IPS DF 6.9 (cell line): ENCODE results near the gene BCR.

Experiments used
- DNase-seq: peaks from one replicate; pipeline ENCODE4 v3.0.0-alpha.2; 2013; ENCODE audit warnings: low read depth, low spot score
- H3K27ac ChIP-seq: one replicate; pipeline ENCODE4 v1.5.1; 2013; ENCODE audit warnings: low read length, control low read depth
- H3K27me3 ChIP-seq: 2 replicates; pipeline ENCODE4 v1.6.1; 2013; ENCODE audit warnings: mild to moderate bottlenecking, low read length; ENCODE audit not compliant: control insufficient read depth, insufficient read depth
- H3K36me3 ChIP-seq: 2 replicates; pipeline ENCODE4 v1.6.1; 2013; ENCODE audit warnings: low read length; ENCODE audit not compliant: control insufficient read depth, insufficient read depth
- H3K4me1 ChIP-seq: 2 replicates; pipeline ENCODE4 v1.6.1; 2013; ENCODE audit warnings: low read length; ENCODE audit not compliant: control insufficient read depth, insufficient read depth
- H3K4me3 ChIP-seq: 2 replicates; pipeline ENCODE4 v1.5.1; 2013; ENCODE audit warnings: mild to moderate bottlenecking, low read length
- H3K9me3 ChIP-seq: 2 replicates; pipeline ENCODE4 v1.6.1; 2013; ENCODE audit warnings: low read length, inconsistent platforms; ENCODE audit not compliant: control insufficient read depth, insufficient read depth
- WGBS: extraction: QIAGEN DNeasy Blood & Tissue Kit; methylation state at CpG from one replicate; pipeline ENCODE4 v1.1.7; 2013; ENCODE audit warnings: mixed read lengths, missing lambda C conversion rate; ENCODE audit not compliant: insufficient read length, insufficient coverage; 5-methylcytosine and 5-hydroxymethylcytosine counted together

Gene BCR

DNA sequence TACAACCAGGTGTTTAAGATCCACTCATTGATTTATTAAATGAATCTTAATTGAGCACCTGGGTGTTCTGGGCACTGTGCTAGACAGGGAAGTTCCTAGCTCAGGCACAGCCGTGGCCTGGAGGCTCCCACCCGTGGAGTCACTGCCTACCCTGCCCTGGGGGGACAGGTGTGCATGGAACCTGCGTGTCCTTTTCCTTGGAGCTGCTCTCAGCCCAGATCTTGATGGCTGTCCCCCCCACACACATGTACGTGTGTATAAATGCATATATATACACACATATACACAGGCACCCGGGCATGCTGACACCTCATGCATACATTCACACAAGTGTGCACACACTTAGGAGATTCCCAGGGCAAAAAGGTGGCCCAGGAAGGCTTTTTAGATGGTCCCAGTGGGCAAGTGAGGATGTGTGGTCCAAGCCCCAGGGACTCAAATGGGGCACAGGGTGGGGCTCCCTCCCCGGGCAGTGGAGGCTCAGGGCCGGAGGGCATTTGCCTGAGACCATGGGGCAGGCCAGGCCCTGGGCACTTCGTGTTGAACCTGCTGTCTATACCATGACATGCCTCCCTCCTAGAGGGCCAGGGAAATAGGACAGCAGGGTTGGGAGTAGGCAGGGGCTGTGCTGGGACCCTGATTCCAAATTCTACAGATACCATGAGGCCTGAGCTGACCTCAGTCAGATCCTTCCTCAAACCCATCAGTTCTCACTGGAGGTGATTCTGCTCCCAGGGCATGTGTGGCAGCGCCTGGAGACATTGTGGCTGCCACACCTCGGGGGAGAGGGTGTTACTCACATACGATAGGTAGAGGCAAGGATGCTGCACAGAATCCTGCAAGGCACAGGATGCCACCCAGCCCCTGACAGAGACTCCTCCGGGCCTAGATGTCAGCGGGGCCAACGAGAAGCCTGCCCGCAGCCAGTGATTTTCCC lies 77.8 kb downstream of the BCR start:
- Histone ChIP-seq H3K36me3 (peaks cover 18% of the 10 kb centered on the region), H3K27ac (no peak overlapping the region), H3K4me3 (no peak overlapping the region), H3K9me3 (no peaks in the 10 kb centered on the region), H3K27me3 (no peaks in the 10 kb centered on the region), H3K4me1 (peaks cover 3% of the 10 kb centered on the region)
- WGBS: no CpG with 5 or more reads among the region's 15 CpGs
- no peak for DNase-seq

DNA sequence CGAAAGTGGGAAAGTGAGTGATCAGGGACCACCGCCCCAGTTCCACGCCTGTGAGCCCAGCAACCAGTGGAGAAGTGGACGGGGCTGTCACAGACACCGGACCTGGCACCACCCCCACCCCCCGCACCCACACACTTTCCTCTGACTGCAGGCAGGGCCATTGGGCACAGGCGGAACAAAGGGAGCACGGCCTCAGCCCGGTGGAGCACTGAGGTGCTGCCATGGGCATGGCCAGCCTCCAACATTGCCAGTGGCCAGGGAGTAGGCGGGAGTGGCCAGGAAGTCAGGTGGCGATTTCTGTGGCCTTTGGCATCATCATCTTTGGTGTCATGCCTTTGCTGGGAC lies 78.5 kb downstream of the BCR start:
- no CpG with 5 or more reads among the region's 11 CpGs for WGBS
- no peak for DNase-seq
- Histone ChIP-seq H3K27ac (no peak overlapping the region), H3K4me1 (peaks cover 3% of the 10 kb centered on the region), H3K27me3 (no peaks in the 10 kb centered on the region), H3K36me3 (peaks cover 20% of the 10 kb centered on the region), H3K9me3 (no peaks in the 10 kb centered on the region), H3K4me3 (no peak overlapping the region)

DNA sequence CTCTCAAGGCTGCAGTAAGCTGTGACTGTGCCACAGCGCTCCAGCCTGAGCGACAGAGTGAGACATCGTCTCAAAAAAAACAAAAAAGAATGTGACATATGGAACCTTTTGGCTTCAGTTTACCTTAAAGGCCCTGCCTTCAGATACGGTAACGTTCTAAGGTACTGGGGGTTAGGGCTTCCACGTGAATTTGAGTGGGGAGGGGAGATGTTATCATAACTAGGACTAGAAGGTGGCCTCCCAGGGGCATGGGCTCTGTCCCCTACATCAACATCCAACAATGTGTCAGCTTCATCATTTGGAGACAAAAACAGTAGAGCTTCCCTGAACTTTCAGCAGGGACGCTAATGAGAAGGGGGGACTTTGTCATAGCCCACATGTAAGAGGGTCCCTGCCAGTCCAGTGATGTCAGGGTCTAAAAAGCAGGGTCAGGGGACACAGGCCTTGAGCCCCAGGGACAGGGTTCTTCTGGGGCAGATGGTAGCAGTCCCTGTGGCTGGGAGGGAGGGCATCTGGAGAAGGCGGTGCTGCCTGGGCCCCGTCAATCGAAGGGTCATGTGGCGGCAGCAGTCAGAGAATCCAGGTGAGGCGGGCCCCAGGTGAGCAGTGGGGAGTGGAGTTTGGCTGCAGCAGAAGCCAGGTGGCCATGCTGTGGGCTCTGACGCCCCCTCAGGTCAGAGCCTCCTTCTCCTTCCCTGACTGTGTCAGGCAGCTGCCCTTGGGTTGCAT lies 79.8 kb downstream of the BCR start:
- no peak overlapping the region for H3K4me3 ChIP-seq
- peaks cover 23% of the 10 kb centered on the region for H3K36me3 ChIP-seq

DNA sequence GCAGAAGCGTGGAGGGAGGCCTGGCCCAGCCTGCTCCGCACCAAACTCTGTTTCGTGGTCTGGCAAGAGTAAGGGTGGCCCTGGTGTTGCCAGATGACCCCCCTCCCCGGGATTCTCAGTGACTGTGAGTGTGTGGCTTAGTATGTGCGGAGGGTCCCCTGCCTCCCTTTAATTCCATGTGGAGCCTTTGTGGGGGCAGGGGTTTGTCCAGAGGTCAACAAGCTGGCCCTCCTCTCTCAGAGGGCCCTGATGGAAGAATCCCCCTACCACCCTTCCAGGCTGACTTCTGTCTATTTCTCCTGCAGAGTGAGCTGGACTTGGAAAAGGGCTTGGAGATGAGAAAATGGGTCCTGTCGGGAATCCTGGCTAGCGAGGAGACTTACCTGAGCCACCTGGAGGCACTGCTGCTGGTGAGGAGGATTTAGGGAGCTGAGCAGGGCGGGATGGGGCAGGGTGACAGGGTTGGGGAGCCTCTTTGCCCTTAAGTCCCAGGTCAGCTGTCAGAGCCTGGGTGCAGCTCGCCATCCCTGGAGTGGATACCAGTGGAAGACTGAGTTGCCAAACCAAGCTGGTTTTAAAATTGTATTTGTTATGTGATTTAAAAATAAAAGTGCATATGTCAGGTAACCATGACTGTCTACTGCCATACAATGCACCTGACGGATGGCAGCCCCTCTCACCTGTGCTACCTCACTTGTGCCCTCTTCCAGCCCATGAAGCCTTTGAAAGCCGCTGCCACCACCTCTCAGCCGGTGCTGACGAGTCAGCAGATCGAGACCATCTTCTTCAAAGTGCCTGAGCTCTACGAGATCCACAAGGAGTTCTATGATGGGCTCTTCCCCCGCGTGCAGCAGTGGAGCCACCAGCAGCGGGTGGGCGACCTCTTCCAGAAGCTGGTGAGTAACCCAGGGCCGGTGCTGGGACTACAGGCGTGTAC lies 80.6 kb downstream of the BCR start:
- no CpG with 5 or more reads among the region's 21 CpGs for WGBS
- Histone ChIP-seq H3K36me3 (peaks cover 21% of the 10 kb centered on the region), H3K27me3 (no peaks in the 10 kb centered on the region), H3K4me1 (peaks cover 3% of the 10 kb centered on the region), H3K9me3 (no peaks in the 10 kb centered on the region), H3K4me3 (no peak overlapping the region), H3K27ac (no peak overlapping the region)
- DNase-seq: no peak

More for the DNA sequence above, 79.8 kb downstream of the BCR start:
- Histone ChIP-seq H3K4me1 (peaks cover 3% of the 10 kb centered on the region), H3K27ac (no peak overlapping the region), H3K9me3 (no peaks in the 10 kb centered on the region), H3K27me3 (no peaks in the 10 kb centered on the region)
- peak; percentile 35 for DNase-seq
- no CpG with 5 or more reads among the region's 13 CpGs for WGBS

DNA sequence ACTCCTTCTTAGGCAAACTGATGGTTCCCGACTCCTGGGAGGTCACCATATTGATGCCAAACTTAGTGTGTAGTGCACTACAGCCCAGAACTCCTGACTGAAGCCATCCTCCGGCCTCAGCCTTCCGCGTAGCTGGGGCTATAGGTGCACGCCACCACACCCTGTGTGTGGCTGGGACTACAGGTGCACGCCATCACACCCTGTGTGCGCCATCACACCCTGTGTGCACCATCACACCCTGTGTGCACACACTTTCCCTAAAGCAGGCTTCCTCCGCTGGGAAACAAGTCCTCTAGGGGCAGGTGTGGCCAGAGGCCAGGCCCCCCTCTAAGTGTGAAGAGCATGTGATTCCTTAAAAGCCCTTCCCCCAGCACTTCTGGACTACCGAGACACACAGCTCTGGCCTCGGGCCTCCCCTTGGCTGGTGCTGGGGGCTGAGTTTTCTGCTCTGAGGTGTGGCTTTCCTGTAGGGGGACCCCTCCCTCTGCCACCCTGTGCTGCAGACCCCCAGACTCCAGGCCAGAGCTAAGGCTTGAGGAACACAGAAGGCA lies 81.7 kb downstream of the BCR start:
- Histone ChIP-seq H3K9me3 (no peaks in the 10 kb centered on the region), H3K36me3 (peaks cover 21% of the 10 kb centered on the region), H3K4me3 (no peak overlapping the region), H3K4me1 (peaks cover 3% of the 10 kb centered on the region), H3K27ac (no peak overlapping the region), H3K27me3 (no peaks in the 10 kb centered on the region)
- WGBS: no CpG with 5 or more reads among the region's 10 CpGs
- no peak for DNase-seq

DNA sequence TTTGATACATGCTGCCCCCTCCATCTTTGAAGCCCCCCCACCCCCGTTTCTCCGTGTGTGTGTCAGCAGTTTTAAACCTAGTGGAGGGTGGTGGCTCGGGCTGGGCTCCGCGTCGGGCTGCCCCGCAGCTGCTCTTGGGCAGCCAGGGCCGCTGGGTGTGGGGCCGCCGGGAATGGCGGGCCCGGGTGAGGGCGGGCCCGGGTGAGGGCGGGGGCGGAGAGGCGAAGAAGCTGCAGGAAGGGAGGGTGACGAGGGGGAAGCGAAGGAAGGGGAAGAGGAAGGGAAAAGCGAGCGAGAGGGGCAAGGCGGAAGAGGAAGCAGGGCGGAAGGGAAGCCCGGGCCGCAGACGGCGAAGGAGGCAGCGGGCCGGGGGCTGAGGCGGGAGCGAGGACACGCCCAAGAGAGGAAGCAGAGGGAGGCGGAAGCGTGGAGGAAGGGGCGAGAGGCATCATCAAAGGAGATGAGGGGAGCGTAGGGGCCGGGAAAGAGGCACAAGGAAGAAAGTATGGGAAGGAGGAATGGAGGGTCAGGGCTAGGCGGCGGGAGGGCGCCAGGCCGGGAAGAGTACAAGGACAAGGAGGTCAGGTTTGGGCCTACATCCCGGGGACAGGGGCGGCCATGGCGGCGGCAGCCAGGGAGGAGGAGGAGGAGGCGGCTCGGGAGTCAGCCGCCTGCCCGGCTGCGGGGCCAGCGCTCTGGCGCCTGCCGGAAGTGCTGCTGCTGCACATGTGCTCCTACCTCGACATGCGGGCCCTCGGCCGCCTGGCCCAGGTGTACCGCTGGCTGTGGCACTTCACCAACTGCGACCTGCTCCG lies 82.4 kb downstream of the BCR start:
- DNase-seq: no peak
- H3K9me3 ChIP-seq: no peaks in the 10 kb centered on the region
- peaks cover 6% of the 10 kb centered on the region for H3K4me1 ChIP-seq
- H3K27me3 ChIP-seq: no peaks in the 10 kb centered on the region
- H3K36me3 ChIP-seq: peaks cover 21% of the 10 kb centered on the region
- H3K4me3 ChIP-seq: no peak overlapping the region
- WGBS: no CpG with 5 or more reads among the region's 60 CpGs
- no peak overlapping the region for H3K27ac ChIP-seq

DNA sequence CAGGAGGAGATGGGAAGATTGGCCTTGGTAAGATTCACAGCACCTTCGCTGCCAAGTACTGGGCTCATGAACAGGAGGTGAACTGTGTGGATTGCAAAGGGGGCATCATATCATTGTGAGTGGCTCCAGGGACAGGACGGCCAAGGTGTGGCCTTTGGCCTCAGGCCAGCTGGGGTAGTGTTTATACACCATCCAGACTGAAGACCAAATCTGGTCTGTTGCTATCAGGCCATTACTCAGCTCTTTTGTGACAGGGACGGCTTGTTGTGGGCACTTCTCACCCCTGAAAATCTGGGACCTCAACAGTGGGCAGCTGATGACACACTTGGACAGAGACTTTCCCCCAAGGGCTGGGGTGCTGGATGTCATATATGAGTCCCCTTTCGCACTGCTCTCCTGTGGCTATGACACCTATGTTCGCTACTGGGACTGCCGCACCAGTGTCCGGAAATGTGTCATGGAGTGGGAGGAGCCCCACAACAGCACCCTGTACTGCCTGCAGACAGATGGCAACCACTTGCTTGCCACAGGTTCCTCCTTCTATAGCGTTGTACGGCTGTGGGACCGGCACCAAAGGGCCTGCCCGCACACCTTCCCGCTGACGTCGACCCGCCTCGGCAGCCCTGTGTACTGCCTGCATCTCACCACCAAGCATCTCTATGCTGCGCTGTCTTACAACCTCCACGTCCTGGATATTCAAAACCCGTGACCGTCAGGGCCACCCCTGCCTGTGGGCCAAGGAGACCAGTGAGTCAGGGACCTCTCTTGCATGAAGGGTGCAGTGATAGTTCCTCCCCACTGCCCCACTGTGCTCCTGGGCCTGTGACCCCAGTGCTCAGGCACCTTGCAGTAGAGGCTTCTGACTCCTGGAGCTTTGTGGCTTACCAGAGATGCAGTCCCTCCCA lies 83.6 kb downstream of the BCR start:
- H3K36me3 ChIP-seq: peaks cover 21% of the 10 kb centered on the region
- no peaks in the 10 kb centered on the region for H3K27me3 ChIP-seq
- no CpG with 5 or more reads among the region's 20 CpGs for WGBS
- no peak for DNase-seq
- no peak overlapping the region for H3K27ac ChIP-seq
- H3K9me3 ChIP-seq: no peaks in the 10 kb centered on the region
- no peak overlapping the region for H3K4me3 ChIP-seq
- H3K4me1 ChIP-seq: peaks cover 13% of the 10 kb centered on the region

DNA sequence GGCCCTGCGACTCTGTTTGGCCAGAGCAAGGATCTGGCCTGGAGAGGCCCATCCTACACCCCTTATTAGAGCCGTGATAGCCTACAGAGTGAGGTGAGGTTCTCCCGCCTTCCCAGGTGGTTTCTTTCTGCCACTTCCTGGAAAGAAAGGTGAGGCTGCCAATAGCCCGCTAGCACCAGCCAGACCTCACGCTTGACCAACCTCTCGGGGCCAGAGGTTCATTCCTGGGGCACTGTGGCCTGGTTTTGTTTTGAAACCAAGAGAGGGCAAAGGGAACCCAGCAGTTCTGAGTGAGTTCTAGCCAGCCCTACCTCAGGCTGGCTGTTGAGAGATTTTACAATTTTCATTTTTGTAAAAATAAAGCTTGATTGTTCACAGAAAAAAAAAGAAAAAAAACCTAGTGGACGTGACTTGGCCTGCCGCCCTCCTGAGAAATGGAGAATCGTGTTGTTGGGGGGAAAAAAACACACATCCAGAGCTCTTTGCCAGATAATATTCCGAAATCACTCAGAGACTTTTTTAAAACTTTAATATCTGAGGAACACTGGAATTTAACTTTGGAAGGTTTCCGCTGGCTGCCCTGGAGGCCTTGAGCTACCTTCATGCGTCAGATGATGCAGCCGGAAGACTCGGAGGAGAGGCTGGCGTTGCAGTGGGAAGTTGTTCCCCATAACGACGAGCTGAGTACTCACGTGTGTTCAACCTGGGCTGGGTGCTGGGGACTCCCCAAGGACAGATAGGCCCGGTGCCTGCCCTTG lies 84.5 kb downstream of the BCR start:
- no peak for DNase-seq
- Histone ChIP-seq H3K27me3 (no peaks in the 10 kb centered on the region), H3K4me3 (no peak overlapping the region), H3K9me3 (no peaks in the 10 kb centered on the region), H3K27ac (no peak overlapping the region), H3K4me1 (peaks cover 18% of the 10 kb centered on the region), H3K36me3 (peaks cover 21% of the 10 kb centered on the region)
- no CpG with 5 or more reads among the region's 19 CpGs for WGBS
